H9 (cell line): ENCODE measurements around the gene MUC15. TPM values are rescaled to one million over a fixed set of nuclear protein-coding genes. Genes with fewer than 3 reads are reported as not detected.

Experiments used
- DNase-seq: peaks from one replicate; pipeline ENCODE4 v3.0.0-alpha.2; 2017
- H2AFZ ChIP-seq: one replicate; pipeline ENCODE4 v1.6.1; 2013; ENCODE audit warnings: mild to moderate bottlenecking, low read length, control low read depth, moderate library complexity
- H2AK5ac ChIP-seq: 2 replicates; pipeline ENCODE4 v1.6.1; 2013; ENCODE audit warnings: low read length, control low read depth, mixed read lengths; ENCODE audit not compliant: insufficient read length
- H2BK120ac ChIP-seq: one replicate; pipeline ENCODE4 v1.6.1; 2013; ENCODE audit warnings: low read depth, mild to moderate bottlenecking, low read length, control low read depth, inconsistent platforms; ENCODE audit not compliant: poor library complexity, severe bottlenecking
- H2BK12ac ChIP-seq: 2 replicates; pipeline ENCODE4 v1.6.1; 2013; ENCODE audit warnings: low read length, control low read depth, mixed read lengths, low read depth; ENCODE audit not compliant: insufficient read length
- H2BK15ac ChIP-seq: 2 replicates; pipeline ENCODE4 v1.6.1; 2013; ENCODE audit warnings: low read depth, low read length, control low read depth
- H2BK20ac ChIP-seq: one replicate; pipeline ENCODE4 v1.6.1; 2013; ENCODE audit warnings: low read depth, mild to moderate bottlenecking, low read length, control low read depth, inconsistent platforms; ENCODE audit not compliant: poor library complexity, severe bottlenecking
- H2BK5ac ChIP-seq: 2 replicates; pipeline ENCODE4 v1.6.1; 2013; ENCODE audit warnings: low read length, control low read depth, mixed read lengths; ENCODE audit not compliant: insufficient read length
- H3K14ac ChIP-seq: 2 replicates; pipeline ENCODE4 v1.6.1; 2013; ENCODE audit warnings: low read length, control low read depth; ENCODE audit not compliant: insufficient read depth
- H3K18ac ChIP-seq: 2 replicates; pipeline ENCODE4 v1.6.1; 2013; ENCODE audit warnings: low read depth, mild to moderate bottlenecking, mixed read lengths, low read length, control low read depth; ENCODE audit not compliant: insufficient read length
- H3K23ac ChIP-seq: 2 replicates; pipeline ENCODE4 v1.6.1; 2013; ENCODE audit warnings: low read length, control low read depth, mixed read lengths, low read depth; ENCODE audit not compliant: insufficient read length
- H3K23me2 ChIP-seq: 2 replicates; pipeline ENCODE4 v1.6.1; 2013; ENCODE audit warnings: low read depth, mild to moderate bottlenecking, mixed read lengths, low read length, control low read depth; ENCODE audit not compliant: insufficient read length, poor library complexity, severe bottlenecking
- H3K27ac ChIP-seq: 2 replicates; pipeline ENCODE4 v1.5.1; 2013; ENCODE audit warnings: low read length, control low read depth, mixed read lengths, low read depth; ENCODE audit not compliant: insufficient read length
- H3K27me3 ChIP-seq: 2 replicates; pipeline ENCODE4 v1.6.1; 2013; ENCODE audit warnings: low read length, control low read depth, inconsistent platforms; ENCODE audit not compliant: insufficient read depth
- H3K4ac ChIP-seq: 2 replicates; pipeline ENCODE4 v1.6.1; 2013; ENCODE audit warnings: low read depth, mild to moderate bottlenecking, control low read depth, inconsistent platforms, low read length, moderate library complexity
- H3K4me1 ChIP-seq: 2 replicates; pipeline ENCODE4 v1.6.1; 2013; ENCODE audit warnings: low read length, control low read depth, inconsistent platforms; ENCODE audit not compliant: insufficient read depth
- H3K4me2 ChIP-seq: 2 replicates; pipeline ENCODE4 v1.6.1; 2013; ENCODE audit warnings: low read length, control low read depth, mixed read lengths; ENCODE audit not compliant: insufficient read length, insufficient read depth
- H3K56ac ChIP-seq: 2 replicates; pipeline ENCODE4 v1.6.1; 2013; ENCODE audit warnings: low read depth, mild to moderate bottlenecking, mixed read lengths, low read length, control low read depth; ENCODE audit not compliant: insufficient read length
- H3K79me1 ChIP-seq: 2 replicates; pipeline ENCODE4 v1.6.1; 2013; ENCODE audit warnings: low read depth, mild to moderate bottlenecking, moderate library complexity, low read length, control low read depth, inconsistent platforms; ENCODE audit not compliant: insufficient read depth, poor library complexity, severe bottlenecking
- H3K79me2 ChIP-seq: 2 replicates; pipeline ENCODE4 v1.6.1; 2013; ENCODE audit warnings: low read length, control low read depth, inconsistent platforms; ENCODE audit not compliant: insufficient read depth
- H3K9ac ChIP-seq: 2 replicates; pipeline ENCODE4 v1.6.1; 2013; ENCODE audit warnings: low read length, control low read depth, mixed read lengths; ENCODE audit not compliant: insufficient read length; ENCODE audit errors: extremely low read depth
- H3K9me3 ChIP-seq: one replicate; pipeline ENCODE4 v1.6.1; 2013; ENCODE audit warnings: low read depth, low read length, inconsistent platforms; ENCODE audit not compliant: control insufficient read depth
- H3T11ph ChIP-seq: one replicate; pipeline ENCODE4 v1.6.1; 2013; ENCODE audit warnings: mild to moderate bottlenecking, low read length, control low read depth, inconsistent platforms
- H4K20me1 ChIP-seq: one replicate; pipeline ENCODE4 v1.6.1; 2013; ENCODE audit not compliant: control insufficient read depth, insufficient read length, insufficient read depth
- H4K5ac ChIP-seq: 2 replicates; pipeline ENCODE4 v1.6.1; 2013; ENCODE audit warnings: low read depth, mild to moderate bottlenecking, mixed read lengths, low read length, control low read depth; ENCODE audit not compliant: insufficient read length
- H4K8ac ChIP-seq: replicated peaks from 2 replicates; pipeline ENCODE4 v1.6.1; 2013; ENCODE audit warnings: low read length, control low read depth, mixed read lengths, low read depth; ENCODE audit not compliant: insufficient read length
- H4K91ac ChIP-seq: 2 replicates; pipeline ENCODE4 v1.6.1; 2013; ENCODE audit warnings: low read depth, mild to moderate bottlenecking, moderate library complexity, mixed read lengths, low read length, control low read depth; ENCODE audit not compliant: insufficient read length
- H3K27ac Mint-ChIP-seq, 3 experiments: 2 replicates in 2 of 3; 3 replicates in 1 of 3; pipeline ENCODE4 v1.8.0; 2020 to 2021; ENCODE audit warnings: mixed read lengths in 3 of 3, mild to moderate bottlenecking in 1 of 3, moderate library complexity in 1 of 3
- H3K27me3 Mint-ChIP-seq: 2 replicates; pipeline ENCODE4 v1.8.0; 2021; ENCODE audit warnings: low read depth, mild to moderate bottlenecking, moderate library complexity, mixed read lengths
- H3K36me3 Mint-ChIP-seq, 3 experiments: 2 replicates in 2 of 3; 3 replicates in 1 of 3; pipeline ENCODE4 v1.8.0; 2020 to 2021; ENCODE audit warnings: low read depth in 3 of 3, mixed read lengths in 3 of 3; ENCODE audit not compliant: insufficient read depth in 1 of 3
- H3K4me1 Mint-ChIP-seq, 2 experiments: 2 replicates each; pipeline ENCODE4 v1.8.0; 2020; ENCODE audit warnings: mixed read lengths in 2 of 2
- H3K4me3 Mint-ChIP-seq, 2 experiments: 2 replicates in 1 of 2; 3 replicates in 1 of 2; pipeline ENCODE4 v1.8.0; 2020 to 2021; ENCODE audit warnings: mild to moderate bottlenecking in 2 of 2, mixed read lengths in 2 of 2, moderate library complexity in 1 of 2
- H3K9me3 Mint-ChIP-seq, 2 experiments: 2 replicates in 1 of 2; 3 replicates in 1 of 2; pipeline ENCODE4 v1.8.0; 2020; ENCODE audit warnings: mild to moderate bottlenecking in 2 of 2, mixed read lengths in 2 of 2, moderate library complexity in 1 of 2
- CTCF ChIP-seq: fragments of 200-600 bp; sonication (generic); conservative IDR thresholded peaks from 3 replicates; pipeline ENCODE4 v1.8.0; 2021; ENCODE audit warnings: antibody characterized with exemption, mild to moderate bottlenecking
- whole genome bisulfite sequencing: extraction: QIAGEN DNeasy Blood & Tissue Kit; methylation state at CpG from one replicate; pipeline ENCODE4 v1.1.7; 2013; ENCODE audit warnings: missing lambda C conversion rate, low lambda C conversion rate, mixed read lengths; ENCODE audit not compliant: insufficient read length; ENCODE audit errors: extremely low coverage; 5-methylcytosine and 5-hydroxymethylcytosine counted together
- total RNA-seq: library from RNA; stranded (reverse); gene quantifications from 2 replicates; pipeline ENCODE4 v1.2.1, GENCODE V29; 2021

The MUC15 gene
- total RNA-seq, 1 experiment from 2014 or later: not detected

- Histone ChIP-seq H3K14ac (no peak overlapping the region), H2BK12ac (no peak overlapping the region), H3K56ac (no peak overlapping the region), H2BK20ac (no peak overlapping the region), H3K23ac (no peak overlapping the region), H3K9me3 (no peaks in the 10 kb centered on the region), H3K23me2 (no peaks in the 10 kb centered on the region), H3K4ac (no peak overlapping the region), H3K79me2 (no peaks in the 10 kb centered on the region), H2BK15ac (no peak overlapping the region), H4K8ac (no peak overlapping the region), H3K18ac (no peak overlapping the region), H3K27ac (no peak overlapping the region), H4K91ac (no peak overlapping the region), H3K4me2 (no peak overlapping the region), H3T11ph (no peak overlapping the region), H3K4me1 (no peaks in the 10 kb centered on the region), H2AK5ac (no peak overlapping the region), H3K27me3 (no peaks in the 10 kb centered on the region), H2BK120ac (no peak overlapping the region), H4K5ac (no peak overlapping the region), H4K20me1 (no peaks in the 10 kb centered on the region), H2BK5ac (no peak overlapping the region), H2AFZ (no peak overlapping the region), H3K9ac (no peak overlapping the region), H3K79me1 (no peaks in the 10 kb centered on the region)
- H3K36me3 Mint-ChIP-seq: no peaks in the 10 kb centered on the region; a peak in 1 of 7 replicates
- H3K27ac Mint-ChIP-seq: no peak overlapping the region; a peak in 1 of 7 replicates
- no peak for DNase-seq
- no CpG with 5 or more reads among the region's 5 CpGs for WGBS
- no peak overlapping the region for H3K4me3 Mint-ChIP-seq
- peaks cover 4% of the 10 kb centered on the region in 2 experiments for H3K4me1 Mint-ChIP-seq
- H3K9me3 Mint-ChIP-seq: no peaks in the 10 kb centered on the region
- no peak for TF ChIP-seq CTCF
- H3K27me3 Mint-ChIP-seq: peaks cover 2% of the 10 kb centered on the region; the same call in 1 of the 2 replicates
Measured at GRCh38 chr11:26554455-26554854, 17.6 kb downstream of the MUC15 start.
